Trophoblast cell (in vitro differentiated cells and primary cell): Measurements from ENCODE around the gene FCHO1.

Experiments
- DNase-seq, 2 donors: peaks; one replicate each; pipeline ENCODE4 v3.0.0-alpha.2; 2016
- H2AFZ ChIP-seq: 2 replicates; pipeline ENCODE4 v1.6.1; 2013; ENCODE audit warnings: low read length, moderate library complexity, mild to moderate bottlenecking; ENCODE audit not compliant: insufficient read depth, poor library complexity
- H2AK5ac ChIP-seq: 2 replicates; pipeline ENCODE4 v1.6.1; 2013; ENCODE audit warnings: mild to moderate bottlenecking, low read length
- H2BK120ac ChIP-seq: 2 replicates; pipeline ENCODE4 v1.6.1; 2013; ENCODE audit warnings: low read length, mild to moderate bottlenecking, moderate library complexity; ENCODE audit not compliant: insufficient read depth, poor library complexity
- H2BK12ac ChIP-seq: 2 replicates; pipeline ENCODE4 v1.6.1; 2013; ENCODE audit warnings: mild to moderate bottlenecking, low read length, moderate library complexity
- H2BK5ac ChIP-seq: 2 replicates; pipeline ENCODE4 v1.6.1; 2013; ENCODE audit warnings: low read length, low read depth, moderate library complexity, mild to moderate bottlenecking; ENCODE audit not compliant: poor library complexity
- H3K14ac ChIP-seq: 2 replicates; pipeline ENCODE4 v1.6.1; 2013; ENCODE audit warnings: mild to moderate bottlenecking, low read length
- H3K18ac ChIP-seq: 2 replicates; pipeline ENCODE4 v1.6.1; 2013; ENCODE audit warnings: mild to moderate bottlenecking, low read length
- H3K23ac ChIP-seq: 2 replicates; pipeline ENCODE4 v1.6.1; 2013; ENCODE audit warnings: low read length
- H3K27ac ChIP-seq: 2 replicates; pipeline ENCODE4 v1.5.1; 2013; ENCODE audit warnings: low read depth, mild to moderate bottlenecking, inconsistent platforms, low read length, moderate library complexity
- H3K27me3 ChIP-seq: 2 replicates; pipeline ENCODE4 v1.6.1; 2013; ENCODE audit warnings: inconsistent platforms, mild to moderate bottlenecking, low read length, moderate library complexity; ENCODE audit not compliant: insufficient read depth
- H3K36me3 ChIP-seq, 2 experiments: 1 replicate in 1 of 2; 2 replicates in 1 of 2; pipeline ENCODE4 v1.6.1; 2013; ENCODE audit warnings: low read length in 2 of 2, mild to moderate bottlenecking in 2 of 2, moderate library complexity in 1 of 2; ENCODE audit not compliant: insufficient read depth in 2 of 2, control insufficient read depth in 1 of 2
- H3K4ac ChIP-seq: 2 replicates; pipeline ENCODE4 v1.6.1; 2013; ENCODE audit warnings: low read depth, mild to moderate bottlenecking, low read length, moderate library complexity
- H3K4me1 ChIP-seq, 2 experiments: 1 replicate in 1 of 2; 2 replicates in 1 of 2; pipeline ENCODE4 v1.6.1; 2013; ENCODE audit warnings: low read length in 2 of 2, mild to moderate bottlenecking in 2 of 2, moderate library complexity in 1 of 2; ENCODE audit not compliant: insufficient read depth in 2 of 2, control insufficient read depth in 1 of 2
- H3K4me2 ChIP-seq: 2 replicates; pipeline ENCODE4 v1.6.1; 2013; ENCODE audit warnings: inconsistent platforms, mild to moderate bottlenecking, low read length, moderate library complexity
- H3K4me3 ChIP-seq: 2 replicates; pipeline ENCODE4 v1.5.1; 2013; ENCODE audit warnings: mild to moderate bottlenecking, low read depth, low read length, inconsistent platforms
- H3K79me1 ChIP-seq: one replicate; pipeline ENCODE4 v1.6.1; 2013; ENCODE audit warnings: low read length
- H3K79me2 ChIP-seq: 2 replicates; pipeline ENCODE4 v1.6.1; 2013; ENCODE audit warnings: low read length, mild to moderate bottlenecking; ENCODE audit not compliant: control insufficient read depth, insufficient read depth, poor library complexity
- H3K9ac ChIP-seq: 2 replicates; pipeline ENCODE4 v1.6.1; 2013; ENCODE audit warnings: mild to moderate bottlenecking, low read length
- H3K9me3 ChIP-seq: 2 replicates; pipeline ENCODE4 v1.6.1; 2013; ENCODE audit warnings: low read depth, mild to moderate bottlenecking, control low read depth, inconsistent platforms, low read length; ENCODE audit not compliant: insufficient read depth
- H4K12ac ChIP-seq: 2 replicates; pipeline ENCODE4 v1.6.1; 2013; ENCODE audit warnings: low read depth, mild to moderate bottlenecking, low read length, moderate library complexity
- H4K8ac ChIP-seq: 2 replicates; pipeline ENCODE4 v1.6.1; 2013; ENCODE audit warnings: low read depth, mild to moderate bottlenecking, low read length, moderate library complexity
- H4K91ac ChIP-seq: one replicate; pipeline ENCODE4 v1.6.1; 2013; ENCODE audit warnings: low read depth, mild to moderate bottlenecking, low read length, moderate library complexity
- WGBS: extraction: QIAGEN DNeasy Blood & Tissue Kit; methylation state at CpG from one replicate; pipeline ENCODE4 v1.1.7; 2013; ENCODE audit warnings: missing lambda C conversion rate; ENCODE audit not compliant: insufficient read length, insufficient coverage; ENCODE audit errors: extremely low coverage; 5-methylcytosine and 5-hydroxymethylcytosine counted together

Gene FCHO1

GRCh38 chr19:17724655-17725054, 26.6 kb upstream of the FCHO1 start:
- Histone ChIP-seq H2BK5ac (no peak overlapping the region), H4K12ac (no peak overlapping the region), H3K4me2 (no peak overlapping the region), H3K27me3 (no peaks in the 10 kb centered on the region), H3K9ac (no peak overlapping the region), H4K8ac (no peak overlapping the region), H4K91ac (no peak overlapping the region), H3K23ac (no peak overlapping the region), H3K27ac (no peak overlapping the region), H3K4me1 (peaks cover 8% of the 10 kb centered on the region in 2 experiments), H2BK120ac (no peak overlapping the region), H2AK5ac (no peak overlapping the region), H3K36me3 (peaks cover 57 to 61% of the 10 kb centered on the region in 2 experiments), H3K4ac (no peak overlapping the region), H3K9me3 (no peaks in the 10 kb centered on the region), H3K79me1 (peaks cover 2% of the 10 kb centered on the region), H2AFZ (no peak overlapping the region), H2BK12ac (no peak overlapping the region), H3K4me3 (no peak overlapping the region), H3K79me2 (peaks cover 7% of the 10 kb centered on the region), H3K14ac (no peak overlapping the region), H3K18ac (no peak overlapping the region)
- WGBS = no CpG with 5 or more reads among the region's 7 CpGs
- DNase-seq = no peak

GRCh38 chr19:17725422-17726078, 25.7 kb upstream of the FCHO1 start:
- Histone ChIP-seq H3K27ac (no peak overlapping the region), H4K8ac (no peak overlapping the region), H3K18ac (no peak overlapping the region), H2AFZ (no peak overlapping the region), H3K23ac (no peak overlapping the region), H4K12ac (no peak overlapping the region), H3K79me1 (no peaks in the 10 kb centered on the region), H3K14ac (no peak overlapping the region), H3K4me1 (peaks cover under 1% of the 10 kb centered on the region in 2 experiments), H2BK120ac (no peak overlapping the region), H3K4me3 (no peak overlapping the region), H3K9ac (no peak overlapping the region), H2BK12ac (no peak overlapping the region), H3K27me3 (no peaks in the 10 kb centered on the region), H3K36me3 (peaks cover 63 to 67% of the 10 kb centered on the region in 2 experiments), H3K9me3 (no peaks in the 10 kb centered on the region), H3K4me2 (no peak overlapping the region), H3K79me2 (peaks cover 1% of the 10 kb centered on the region), H4K91ac (no peak overlapping the region), H2AK5ac (no peak overlapping the region), H2BK5ac (no peak overlapping the region), H3K4ac (no peak overlapping the region)
- WGBS = no CpG with 5 or more reads among the region's 21 CpGs
- DNase-seq = no peak

- Histone ChIP-seq H3K4me3 (no peak overlapping the region), H3K23ac (no peak overlapping the region), H3K4me2 (no peak overlapping the region), H3K9ac (no peak overlapping the region), H4K91ac (no peak overlapping the region), H3K14ac (no peak overlapping the region), H4K8ac (no peak overlapping the region), H3K27ac (no peak overlapping the region), H2AFZ (no peak overlapping the region), H2BK12ac (no peak overlapping the region), H3K27me3 (no peaks in the 10 kb centered on the region), H3K79me2 (no peaks in the 10 kb centered on the region), H3K4me1 (no peaks in the 10 kb centered on the region), H2BK5ac (no peak overlapping the region), H2BK120ac (no peak overlapping the region), H3K9me3 (no peaks in the 10 kb centered on the region), H3K4ac (no peak overlapping the region), H3K79me1 (no peaks in the 10 kb centered on the region), H3K36me3 (peaks cover 68% of the 10 kb centered on the region in 2 experiments), H2AK5ac (no peak overlapping the region), H4K12ac (no peak overlapping the region), H3K18ac (no peak overlapping the region)
- DNase-seq = no peak
- no CpG with 5 or more reads among the region's 59 CpGs for WGBS
These were observed 25.0 kb upstream of the FCHO1 start for GRCh38 chr19:17726136-17726741.

DNA sequence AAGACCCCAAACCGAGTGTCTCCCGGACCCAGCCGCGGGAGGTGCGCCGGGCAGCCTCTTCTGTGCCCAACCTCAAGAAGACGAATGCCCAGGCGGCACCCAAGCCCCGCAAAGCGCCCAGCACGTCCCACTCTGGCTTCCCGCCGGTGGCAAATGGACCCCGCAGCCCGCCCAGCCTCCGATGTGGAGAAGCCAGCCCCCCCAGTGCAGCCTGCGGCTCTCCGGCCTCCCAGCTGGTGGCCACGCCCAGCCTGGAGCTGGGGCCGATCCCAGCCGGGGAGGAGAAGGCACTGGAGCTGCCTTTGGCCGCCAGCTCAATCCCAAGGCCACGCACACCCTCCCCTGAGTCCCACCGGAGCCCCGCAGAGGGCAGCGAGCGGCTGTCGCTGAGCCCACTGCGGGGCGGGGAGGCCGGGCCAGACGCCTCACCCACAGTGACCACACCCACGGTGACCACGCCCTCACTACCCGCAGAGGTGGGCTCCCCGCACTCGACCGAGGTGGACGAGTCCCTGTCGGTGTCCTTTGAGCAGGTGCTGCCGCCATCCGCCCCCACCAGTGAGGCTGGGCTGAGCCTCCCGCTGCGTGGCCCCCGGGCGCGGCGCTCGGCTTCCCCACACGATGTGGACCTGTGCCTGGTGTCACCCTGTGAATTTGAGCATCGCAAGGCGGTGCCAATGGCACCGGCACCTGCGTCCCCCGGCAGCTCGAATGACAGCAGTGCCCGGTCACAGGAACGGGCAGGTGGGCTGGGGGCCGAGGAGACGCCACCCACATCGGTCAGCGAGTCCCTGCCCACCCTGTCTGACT, 24.1 kb upstream of the FCHO1 start:
- H2BK5ac ChIP-seq = no peak overlapping the region
- no peak for DNase-seq
- no peak overlapping the region for H3K27ac ChIP-seq
- H3K79me1 ChIP-seq = no peaks in the 10 kb centered on the region
- no peaks in the 10 kb centered on the region for H3K79me2 ChIP-seq
- no peak overlapping the region for H3K4ac ChIP-seq
- no peak overlapping the region for H2AK5ac ChIP-seq
- H3K27me3 ChIP-seq = no peaks in the 10 kb centered on the region
- no peak overlapping the region for H3K4me2 ChIP-seq
- no peak overlapping the region for H2BK12ac ChIP-seq
- no CpG with 5 or more reads among the region's 62 CpGs for WGBS
- H3K9me3 ChIP-seq = no peaks in the 10 kb centered on the region
- no peak overlapping the region for H4K91ac ChIP-seq
- H3K9ac ChIP-seq = no peak overlapping the region
- H3K4me3 ChIP-seq = no peak overlapping the region
- no peak overlapping the region for H3K18ac ChIP-seq
- H4K8ac ChIP-seq = no peak overlapping the region
- peaks cover 65% of the 10 kb centered on the region in 2 experiments for H3K36me3 ChIP-seq
- no peaks in the 10 kb centered on the region for H3K4me1 ChIP-seq
- no peak overlapping the region for H3K14ac ChIP-seq
- no peak overlapping the region for H2BK120ac ChIP-seq
- H2AFZ ChIP-seq = no peak overlapping the region
- H3K23ac ChIP-seq = no peak overlapping the region
- H4K12ac ChIP-seq = no peak overlapping the region
